Testis (tissue), 2 donors: Measurements from ENCODE around the gene PDHA1.

Source experiments
- POLR2A ChIP-seq: fragments of 450-650 bp; IDR thresholded peaks from one replicate; pipeline ENCODE4 v1.6.1; 2017; ENCODE audit warnings: antibody characterized with exemption, mild to moderate bottlenecking, moderate library complexity
- TF ChIP-seq, protein P1 (sequence below), 3 experiments: fragments of 450-650 bp in 2 of 3; fragments of 200-600 bp in 1 of 3; sonication (generic) in 1 of 3; IDR thresholded peaks; one replicate each; pipeline ENCODE4 v1.5.1; 2016 to 2019; ENCODE audit warnings: antibody characterized with exemption in 3 of 3, mild to moderate bottlenecking in 2 of 3, moderate library complexity in 1 of 3

DNA sequence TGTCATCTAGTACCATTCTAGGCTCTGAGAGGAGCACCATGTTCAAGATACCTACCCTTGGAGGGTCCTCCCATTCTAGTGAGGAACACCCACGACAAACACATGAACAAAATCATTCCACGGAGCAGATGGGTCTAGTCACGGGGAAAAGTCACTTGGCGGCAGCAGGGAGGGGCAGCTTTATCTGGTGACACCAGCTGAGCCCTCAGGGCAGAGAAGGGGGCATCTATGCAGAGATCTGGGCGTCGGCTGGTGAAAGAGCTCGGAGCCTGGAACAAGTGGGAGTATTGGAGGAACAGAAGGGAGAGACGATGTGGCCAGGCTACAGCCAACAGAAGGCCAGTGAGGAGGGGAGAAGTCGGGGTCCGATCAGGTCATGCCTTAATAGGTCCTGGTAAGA is 11.9 kb upstream of the PDHA1 start:
- TF ChIP-seq POLR2A = no peak
- TF ChIP-seq, protein P1, sequence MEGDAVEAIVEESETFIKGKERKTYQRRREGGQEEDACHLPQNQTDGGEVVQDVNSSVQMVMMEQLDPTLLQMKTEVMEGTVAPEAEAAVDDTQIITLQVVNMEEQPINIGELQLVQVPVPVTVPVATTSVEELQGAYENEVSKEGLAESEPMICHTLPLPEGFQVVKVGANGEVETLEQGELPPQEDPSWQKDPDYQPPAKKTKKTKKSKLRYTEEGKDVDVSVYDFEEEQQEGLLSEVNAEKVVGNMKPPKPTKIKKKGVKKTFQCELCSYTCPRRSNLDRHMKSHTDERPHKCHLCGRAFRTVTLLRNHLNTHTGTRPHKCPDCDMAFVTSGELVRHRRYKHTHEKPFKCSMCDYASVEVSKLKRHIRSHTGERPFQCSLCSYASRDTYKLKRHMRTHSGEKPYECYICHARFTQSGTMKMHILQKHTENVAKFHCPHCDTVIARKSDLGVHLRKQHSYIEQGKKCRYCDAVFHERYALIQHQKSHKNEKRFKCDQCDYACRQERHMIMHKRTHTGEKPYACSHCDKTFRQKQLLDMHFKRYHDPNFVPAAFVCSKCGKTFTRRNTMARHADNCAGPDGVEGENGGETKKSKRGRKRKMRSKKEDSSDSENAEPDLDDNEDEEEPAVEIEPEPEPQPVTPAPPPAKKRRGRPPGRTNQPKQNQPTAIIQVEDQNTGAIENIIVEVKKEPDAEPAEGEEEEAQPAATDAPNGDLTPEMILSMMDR (IDR thresholded peaks at IDR 0.05) = no peak
